SK-N-SH (cell line): Measurements from ENCODE around the gene ELOVL3.

Experiments
- EZH2phosphoT487 ChIP-seq: fragments of 200-600 bp; sonication (generic); IDR thresholded peaks from 2 replicates; pipeline ENCODE4 v1.6.1; 2017; ENCODE audit warnings: low read depth, mixed run types, mild to moderate bottlenecking, antibody characterized with exemption, moderate library complexity, borderline replicate concordance
- FOXM1 ChIP-seq: IDR thresholded peaks from 2 replicates; pipeline ENCODE4 v1.4.0; 2012; ENCODE audit warnings: low read depth, mild to moderate bottlenecking
- MEF2A ChIP-seq: IDR thresholded peaks from 2 replicates; pipeline ENCODE4 v1.4.0; 2012; ENCODE audit warnings: low read depth, borderline replicate concordance
- MXI1 ChIP-seq: IDR thresholded peaks from 2 replicates; pipeline ENCODE4 v1.6.1; 2012; ENCODE audit warnings: mild to moderate bottlenecking, low read depth, low read length, improper control_type of control experiment
- SMC3 ChIP-seq: IDR thresholded peaks from 2 replicates; pipeline ENCODE4 v1.6.1; 2012; ENCODE audit warnings: low read depth, low read length, improper control_type of control experiment
- USF2 ChIP-seq: fragments of 150-350 bp; IDR thresholded peaks from 2 replicates; pipeline ENCODE4 v1.6.1; 2017; ENCODE audit warnings: antibody characterized with exemption, low read length, low read depth, borderline replicate concordance
- TF ChIP-seq, protein P1 (sequence below): fragments of 200-600 bp; sonication (generic); IDR thresholded peaks from 2 replicates; pipeline ENCODE4 v1.6.1; 2017; ENCODE audit warnings: antibody characterized with exemption, mild to moderate bottlenecking, moderate library complexity

DNA sequence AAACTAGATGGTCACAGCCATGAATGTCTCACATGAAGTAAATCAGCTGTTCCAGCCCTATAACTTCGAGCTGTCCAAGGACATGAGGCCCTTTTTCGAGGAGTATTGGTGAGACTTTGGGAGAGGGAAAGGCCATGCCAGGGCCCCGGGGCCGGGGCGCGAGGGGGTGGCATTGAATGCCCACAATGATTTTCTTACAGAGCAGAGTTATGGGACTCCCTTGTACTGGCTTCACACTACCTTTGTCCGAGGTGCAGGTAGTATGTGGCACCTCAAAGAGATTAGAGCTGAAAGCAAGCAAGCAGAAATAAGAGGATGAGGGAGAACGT, 407 bp downstream of the ELOVL3 start:
- TF ChIP-seq, protein P1, sequence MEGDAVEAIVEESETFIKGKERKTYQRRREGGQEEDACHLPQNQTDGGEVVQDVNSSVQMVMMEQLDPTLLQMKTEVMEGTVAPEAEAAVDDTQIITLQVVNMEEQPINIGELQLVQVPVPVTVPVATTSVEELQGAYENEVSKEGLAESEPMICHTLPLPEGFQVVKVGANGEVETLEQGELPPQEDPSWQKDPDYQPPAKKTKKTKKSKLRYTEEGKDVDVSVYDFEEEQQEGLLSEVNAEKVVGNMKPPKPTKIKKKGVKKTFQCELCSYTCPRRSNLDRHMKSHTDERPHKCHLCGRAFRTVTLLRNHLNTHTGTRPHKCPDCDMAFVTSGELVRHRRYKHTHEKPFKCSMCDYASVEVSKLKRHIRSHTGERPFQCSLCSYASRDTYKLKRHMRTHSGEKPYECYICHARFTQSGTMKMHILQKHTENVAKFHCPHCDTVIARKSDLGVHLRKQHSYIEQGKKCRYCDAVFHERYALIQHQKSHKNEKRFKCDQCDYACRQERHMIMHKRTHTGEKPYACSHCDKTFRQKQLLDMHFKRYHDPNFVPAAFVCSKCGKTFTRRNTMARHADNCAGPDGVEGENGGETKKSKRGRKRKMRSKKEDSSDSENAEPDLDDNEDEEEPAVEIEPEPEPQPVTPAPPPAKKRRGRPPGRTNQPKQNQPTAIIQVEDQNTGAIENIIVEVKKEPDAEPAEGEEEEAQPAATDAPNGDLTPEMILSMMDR, result no peak
- TF ChIP-seq SMC3 (no peak), FOXM1 (no peak), MEF2A (no peak), USF2 (no peak), EZH2phosphoT487 (no peak), MXI1 (no peak)
